Hematopoietic multipotent progenitor cell treated with erythropoietin and hydrocortisone succinate and interleukin-3 and kit ligand, for 17 days (in vitro differentiated cells): ENCODE data around the gene BPIFA3.

Experiments used
- DNase-seq: peaks from one replicate; pipeline ENCODE4 v3.0.0-alpha.2; 2015; ENCODE audit warnings: low spot score

The BPIFA3 gene

DNA sequence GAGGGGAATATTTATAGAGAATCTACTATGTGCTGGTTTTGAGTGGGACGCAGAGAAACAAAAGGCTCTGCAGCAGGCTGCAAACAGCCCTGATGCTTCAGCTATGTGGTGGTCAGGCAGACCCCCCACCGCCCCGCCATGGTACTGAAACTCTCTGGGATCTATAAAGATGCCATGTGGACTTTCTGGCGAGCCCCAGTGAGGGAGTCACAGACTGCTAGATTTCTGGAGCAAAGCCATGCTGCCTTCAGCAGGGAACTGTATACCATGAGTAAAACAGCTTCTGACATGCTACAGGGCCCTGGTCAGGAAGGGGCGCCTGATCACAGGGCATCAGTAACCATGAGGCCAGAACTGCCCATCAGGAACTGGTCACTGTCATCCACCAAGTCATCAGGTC lies 46.6 kb downstream of the BPIFA3 start:
- DNase-seq = no peak

GRCh38 chr20:33267701-33268100 lies 50.5 kb downstream of the BPIFA3 start:
- no peak for DNase-seq

GRCh38 chr20:33272155-33272873 lies 55.2 kb downstream of the BPIFA3 start:
- DNase-seq = no peak

DNA sequence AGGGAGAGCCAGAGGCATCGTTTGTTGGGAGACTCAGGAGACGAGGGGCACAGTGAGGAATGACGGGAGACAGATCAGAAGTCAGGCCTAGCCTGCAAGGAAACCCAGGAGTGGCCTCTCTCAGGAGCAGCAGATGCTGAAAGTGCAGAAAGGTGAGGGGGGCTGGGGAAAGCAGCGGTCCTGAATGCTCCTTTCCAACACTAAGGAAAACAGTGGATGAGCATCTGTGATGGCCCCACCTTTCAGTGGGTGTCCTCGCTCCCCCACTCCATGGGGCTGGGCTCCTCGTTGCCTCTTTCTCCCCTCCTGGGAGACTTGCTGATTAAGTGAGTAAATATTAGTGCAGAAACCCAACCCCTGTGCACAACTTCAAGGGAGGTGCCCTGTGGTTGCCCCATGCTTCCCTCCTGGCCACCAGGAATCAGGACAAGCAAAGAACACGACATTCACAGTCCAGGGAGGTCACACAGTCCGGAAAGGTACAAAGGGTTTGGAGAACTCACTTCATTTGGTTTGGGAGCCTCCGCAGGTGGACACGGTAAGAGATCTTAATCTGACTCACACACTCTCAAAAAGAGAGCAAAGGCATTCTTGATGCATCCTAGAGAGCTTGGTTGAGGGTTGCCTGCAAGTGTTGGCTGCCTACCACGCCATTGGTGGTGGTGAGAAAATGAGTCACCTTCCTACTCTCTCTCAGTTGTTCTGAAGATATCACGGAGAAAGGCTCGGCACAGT lies 56.1 kb downstream of the BPIFA3 start:
- DNase-seq = no peak

DNA sequence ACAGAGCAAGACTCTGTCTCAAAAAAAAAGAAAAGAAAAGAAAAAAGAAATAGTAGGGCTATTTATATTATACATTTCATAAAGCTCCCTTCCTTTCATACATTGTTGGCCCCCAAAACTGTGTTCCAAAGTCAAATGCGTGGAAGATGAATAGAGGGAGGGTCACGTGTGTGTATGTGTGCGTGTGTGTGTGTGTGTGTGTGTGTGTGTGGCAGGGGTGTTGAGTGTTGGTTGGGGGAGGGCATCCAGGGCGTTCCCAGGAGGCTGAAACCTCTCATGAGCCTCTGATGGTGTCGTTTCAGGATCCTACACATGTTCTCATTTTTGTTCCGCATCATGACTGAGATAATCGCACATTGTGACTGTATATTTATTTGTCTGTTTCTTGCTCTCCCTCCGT lies 58.1 kb downstream of the BPIFA3 start:
- DNase-seq = no peak

DNA sequence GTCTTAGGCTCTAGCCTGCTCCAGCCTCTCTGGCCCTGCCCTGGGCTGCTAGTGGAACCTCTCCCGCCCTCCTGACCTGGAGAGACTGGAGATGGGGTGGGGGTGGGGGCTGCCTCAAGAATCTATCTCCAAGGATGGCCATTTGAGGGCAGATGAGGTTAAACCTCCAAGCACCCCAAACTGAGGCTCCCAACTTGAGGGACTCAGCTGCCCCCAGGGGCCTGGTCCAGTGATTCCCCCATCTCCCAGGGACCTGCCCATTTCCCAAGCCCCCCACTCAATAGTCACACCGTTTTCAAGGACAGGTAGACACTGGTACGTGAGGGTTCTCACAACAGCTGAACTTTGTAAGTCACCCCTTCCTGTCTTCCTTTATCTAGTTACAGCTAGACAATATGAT lies 58.7 kb downstream of the BPIFA3 start:
- DNase-seq = no peak

- no peak for DNase-seq
Observed at GRCh38 chr20:33276303-33277113, 59.4 kb downstream of the BPIFA3 start.
